Muscle layer of duodenum (tissue), 2 donors: Measurements from ENCODE around the gene NTSR1.

ENCODE experiments used
- H3K27ac ChIP-seq: one replicate; pipeline ENCODE4 v1.7.0; 2013; ENCODE audit warnings: mild to moderate bottlenecking, low read length
- H3K27me3 ChIP-seq: one replicate; pipeline ENCODE4 v1.7.0; 2013; ENCODE audit warnings: low read depth, mild to moderate bottlenecking, control low read depth, low read length
- H3K36me3 ChIP-seq, 2 donors: one replicate each; pipeline ENCODE4 v1.7.0; 2013; ENCODE audit warnings: low read length in 2 of 2, control low read depth in 1 of 2, mild to moderate bottlenecking in 1 of 2; ENCODE audit not compliant: insufficient read depth in 2 of 2, control insufficient read depth in 1 of 2
- H3K4me1 ChIP-seq, 2 donors: one replicate each; pipeline ENCODE4 v1.7.0; 2013; ENCODE audit warnings: low read length in 2 of 2, mild to moderate bottlenecking in 2 of 2, control low read depth in 1 of 2, moderate library complexity in 1 of 2; ENCODE audit not compliant: insufficient read depth in 2 of 2, control insufficient read depth in 1 of 2
- H3K4me3 ChIP-seq, 2 donors: one replicate each; pipeline ENCODE4 v1.7.0; 2013; ENCODE audit warnings: low read length in 2 of 2, low read depth in 1 of 2, mild to moderate bottlenecking in 1 of 2
- H3K9me3 ChIP-seq, 2 donors: one replicate each; pipeline ENCODE4 v1.7.0; 2013; ENCODE audit warnings: low read length in 2 of 2, control low read depth in 1 of 2, mild to moderate bottlenecking in 1 of 2; ENCODE audit not compliant: control insufficient read depth in 1 of 2
- donor health status: healthy.

The NTSR1 gene

DNA sequence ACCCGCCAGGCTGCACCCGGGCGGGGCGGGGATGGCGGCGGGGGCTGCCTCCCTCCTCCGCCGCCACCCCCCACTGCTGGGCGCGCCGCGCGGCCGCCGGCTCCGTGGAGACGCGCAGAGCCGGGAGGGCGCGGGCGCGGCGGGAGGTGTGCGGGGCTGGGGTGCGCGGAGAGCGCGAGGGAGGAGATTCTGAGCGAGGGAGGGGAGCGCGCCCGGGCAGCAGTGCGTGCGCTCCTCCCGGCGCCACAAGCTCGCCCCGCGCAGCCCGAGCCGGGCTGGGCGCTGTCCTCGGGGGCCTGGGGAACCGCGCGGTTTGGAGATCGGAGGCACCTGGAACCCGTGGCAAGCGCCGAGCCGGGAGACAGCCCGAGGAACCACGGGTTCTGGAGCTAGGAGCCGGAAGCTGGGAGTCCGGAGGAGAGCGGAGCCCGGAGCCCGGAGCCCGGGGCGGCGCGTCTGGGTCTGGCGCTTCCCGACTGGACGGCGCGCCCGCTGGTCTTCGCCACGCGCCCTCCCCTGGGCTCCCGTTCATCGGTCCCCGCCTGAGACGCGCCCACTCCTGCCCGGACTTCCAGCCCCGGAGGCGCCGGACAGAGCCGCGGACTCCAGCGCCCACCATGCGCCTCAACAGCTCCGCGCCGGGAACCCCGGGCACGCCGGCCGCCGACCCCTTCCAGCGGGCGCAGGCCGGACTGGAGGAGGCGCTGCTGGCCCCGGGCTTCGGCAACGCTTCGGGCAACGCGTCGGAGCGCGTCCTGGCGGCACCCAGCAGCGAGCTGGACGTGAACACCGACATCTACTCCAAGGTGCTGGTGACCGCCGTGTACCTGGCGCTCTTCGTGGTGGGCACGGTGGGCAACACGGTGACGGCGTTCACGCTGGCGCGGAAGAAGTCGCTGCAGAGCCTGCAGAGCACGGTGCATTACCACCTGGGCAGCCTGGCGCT, at the start of gene NTSR1:
TSS of gene NTSR1 (plus strand) at position 246 of the 946 bp plus-strand sequence. CDS start at position 618, 372 bp downstream.
- H3K4me3 ChIP-seq = peak within 1 kb of the TSS in 1 of 2 donors; percentile 47

DNA sequence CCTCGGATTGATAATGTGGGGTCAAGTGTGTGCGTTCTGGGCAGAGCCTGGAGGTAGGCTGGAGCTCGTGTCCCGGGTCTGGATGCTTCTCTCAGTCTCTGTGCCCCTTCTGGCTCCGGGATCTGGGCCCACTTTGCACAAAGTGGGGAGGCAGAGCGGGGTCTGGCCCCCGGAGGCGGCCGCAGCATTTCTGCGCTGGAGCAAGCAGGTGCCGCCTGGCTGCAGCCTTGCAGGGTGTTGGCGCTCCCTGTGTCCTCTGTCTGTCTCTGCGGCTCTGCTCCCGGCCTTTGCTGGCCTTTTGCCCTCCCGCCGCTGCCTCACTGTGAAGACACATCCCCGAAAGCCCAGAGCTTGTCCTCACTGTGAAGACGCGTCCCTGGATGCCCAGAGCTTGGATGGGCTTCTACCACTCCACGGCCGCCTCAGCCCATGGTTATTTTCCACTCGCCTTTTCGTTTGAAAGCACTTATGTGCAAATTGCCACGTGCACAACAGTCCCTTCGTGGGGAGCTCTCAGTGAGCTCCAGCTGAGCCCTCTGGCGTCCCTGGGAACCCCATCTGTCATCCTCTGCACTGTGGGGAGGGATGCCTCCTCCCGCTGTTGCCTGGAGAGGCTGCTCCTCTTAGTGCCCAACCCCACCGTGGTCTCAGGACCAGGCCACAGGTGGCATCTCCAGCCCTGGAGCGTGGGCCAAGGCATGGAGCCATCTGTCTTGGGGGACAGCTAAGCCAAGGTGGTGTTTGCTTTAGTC, 49.0 kb upstream of the NTSR1 start:
- Histone ChIP-seq H3K27ac (no peak overlapping the region), H3K9me3 (no peaks in the 10 kb centered on the region), H3K4me3 (no peak overlapping the region), H3K4me1 (no peaks in the 10 kb centered on the region), H3K36me3 (no peaks in the 10 kb centered on the region), H3K27me3 (no peaks in the 10 kb centered on the region)

More for the DNA sequence above, at the start of gene NTSR1:
- no peak within 1 kb of the TSS for H3K27ac ChIP-seq
- H3K9me3 ChIP-seq = no peaks in the 10 kb centered on the region
- no peaks in the 10 kb centered on the region for H3K36me3 ChIP-seq
- H3K4me1 ChIP-seq = peaks cover 0 to 39% of the 10 kb centered on the region in 2 donors
- peaks cover 27% of the 10 kb centered on the region for H3K27me3 ChIP-seq

DNA sequence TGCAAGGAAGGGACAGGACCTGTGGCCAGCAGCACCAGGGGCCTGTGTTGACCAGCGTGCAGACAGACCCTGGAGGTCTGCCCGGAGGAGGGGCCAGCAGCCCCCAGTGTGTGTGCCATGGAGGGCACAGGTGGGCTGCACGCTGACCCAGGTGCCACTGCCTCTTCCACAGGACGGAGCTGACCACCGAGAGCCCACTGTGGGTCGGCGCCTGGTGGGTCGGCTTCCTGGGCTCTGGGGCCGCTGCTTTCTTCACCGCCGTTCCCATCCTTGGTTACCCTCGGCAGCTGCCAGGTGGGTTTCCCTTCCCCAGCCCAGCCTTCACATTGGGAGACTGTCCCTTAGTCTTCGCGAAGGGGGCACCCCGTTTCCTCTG, 48.4 kb upstream of the NTSR1 start:
- Histone ChIP-seq H3K27ac (no peak overlapping the region), H3K36me3 (no peaks in the 10 kb centered on the region), H3K4me3 (no peak overlapping the region), H3K4me1 (no peaks in the 10 kb centered on the region), H3K9me3 (no peaks in the 10 kb centered on the region), H3K27me3 (no peaks in the 10 kb centered on the region)

DNA sequence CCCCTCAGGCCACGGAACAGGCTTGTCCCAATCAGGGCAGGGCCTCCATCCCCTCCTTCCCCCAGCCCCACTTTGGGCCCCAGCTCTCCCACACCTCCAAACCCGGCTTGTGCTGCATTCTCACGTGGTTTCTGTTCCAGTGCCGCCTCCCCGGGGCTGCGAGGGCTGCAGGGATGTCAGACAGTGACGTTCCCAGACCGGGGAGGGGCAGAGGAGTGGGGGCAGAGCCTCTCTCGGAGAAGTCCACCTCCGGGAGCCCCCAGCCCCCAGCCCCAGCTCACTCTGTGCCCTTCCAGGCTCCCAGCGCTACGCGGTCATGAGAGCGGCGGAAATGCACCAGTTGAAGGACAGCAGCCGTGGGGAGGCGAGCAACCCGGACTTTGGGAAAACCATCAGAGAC, 47.9 kb upstream of the NTSR1 start:
- no peaks in the 10 kb centered on the region for H3K9me3 ChIP-seq
- H3K27ac ChIP-seq = no peak overlapping the region
- H3K4me3 ChIP-seq = no peak overlapping the region
- H3K36me3 ChIP-seq = no peaks in the 10 kb centered on the region
- no peaks in the 10 kb centered on the region for H3K27me3 ChIP-seq
- H3K4me1 ChIP-seq = no peaks in the 10 kb centered on the region

DNA sequence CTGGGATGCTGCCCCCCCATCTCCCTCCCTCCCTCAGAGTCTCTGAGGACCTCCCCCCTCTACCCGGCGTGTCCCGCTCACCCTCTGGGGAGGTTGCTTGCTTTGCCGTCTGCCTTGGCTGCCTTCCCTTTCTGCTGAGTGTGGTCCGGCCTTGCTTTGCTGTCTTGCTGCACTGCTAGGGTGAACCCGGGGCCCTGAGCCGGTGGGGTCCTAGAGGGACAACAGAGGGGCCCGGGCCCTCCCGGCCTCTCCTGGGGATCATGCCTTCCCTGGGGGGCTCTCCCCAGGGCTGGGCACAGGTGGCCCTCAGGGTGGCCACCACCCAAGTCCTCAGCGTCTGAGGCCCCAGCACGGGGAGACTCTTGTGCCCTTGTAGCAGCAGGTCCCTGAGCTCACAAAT, 47.0 kb upstream of the NTSR1 start:
- H3K27ac ChIP-seq = no peak overlapping the region
- H3K4me3 ChIP-seq = no peak overlapping the region
- no peaks in the 10 kb centered on the region for H3K27me3 ChIP-seq
- H3K4me1 ChIP-seq = peaks cover 0 to 1% of the 10 kb centered on the region in 2 donors
- H3K9me3 ChIP-seq = no peaks in the 10 kb centered on the region
- H3K36me3 ChIP-seq = no peaks in the 10 kb centered on the region

DNA sequence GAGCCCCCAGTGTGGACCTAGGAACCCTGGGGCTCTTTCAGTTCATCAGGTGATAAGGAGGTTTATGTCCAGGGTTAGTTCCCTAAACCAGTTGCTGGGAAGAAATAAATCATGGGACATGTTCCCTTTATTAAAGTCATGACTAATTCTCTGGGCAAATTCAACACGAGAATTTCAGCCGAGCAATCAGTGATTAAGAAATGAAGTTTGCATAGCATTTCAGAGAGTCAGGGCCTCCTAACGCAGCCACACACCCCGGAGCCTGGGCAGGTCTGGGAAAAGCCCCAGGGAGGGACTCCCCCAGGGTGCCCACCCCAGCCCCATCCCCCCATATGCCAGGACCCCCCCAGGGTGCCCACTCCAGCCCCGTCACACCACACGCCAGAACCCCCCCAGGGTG, 46.2 kb upstream of the NTSR1 start:
- Histone ChIP-seq H3K36me3 (no peaks in the 10 kb centered on the region), H3K27ac (no peak overlapping the region)

DNA sequence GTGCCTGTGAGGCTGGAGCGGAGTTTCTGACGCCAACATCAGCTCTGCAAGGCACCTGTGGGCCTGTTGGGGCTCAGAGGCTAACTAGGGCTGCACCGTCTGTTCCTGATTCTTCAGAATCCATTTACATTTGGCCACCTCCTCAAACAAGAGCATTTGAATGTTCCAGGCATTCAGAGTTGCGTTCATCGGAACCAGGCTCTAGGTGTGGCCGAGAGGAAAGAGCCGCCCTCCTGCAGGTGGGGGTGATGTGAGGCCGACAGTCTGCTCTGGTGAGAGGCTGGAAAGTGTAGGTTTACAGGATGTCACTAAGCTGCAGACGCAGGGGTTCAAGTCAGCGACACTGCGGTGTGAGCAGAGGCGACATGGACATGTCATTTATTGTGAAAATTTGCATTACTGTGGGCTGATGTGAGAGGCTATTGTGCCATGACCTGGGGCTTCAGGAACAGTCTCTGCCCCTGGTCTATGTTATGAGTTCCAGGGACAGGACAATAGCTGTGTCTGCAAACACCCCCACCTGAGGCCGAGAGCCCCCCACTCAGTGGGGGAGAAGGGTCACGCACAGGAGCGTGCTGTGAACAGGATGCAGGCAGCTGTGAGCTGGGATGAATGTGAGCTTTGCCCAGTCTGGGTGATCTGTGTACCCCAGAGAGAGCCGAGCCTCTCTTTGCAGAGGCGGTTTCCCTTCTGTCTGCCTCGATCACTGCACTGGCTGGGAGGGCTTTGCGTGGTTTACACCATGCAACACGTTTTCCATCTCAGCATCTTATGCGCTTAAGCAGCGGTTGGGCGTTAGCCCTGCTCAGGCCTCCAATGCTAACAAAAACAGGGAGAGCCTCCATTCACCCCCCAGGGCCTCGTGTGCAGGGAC, 45.3 kb upstream of the NTSR1 start:
- Histone ChIP-seq H3K4me1 (peaks cover 0 to 11% of the 10 kb centered on the region in 2 donors), H3K4me3 (no peak overlapping the region), H3K27me3 (no peaks in the 10 kb centered on the region), H3K36me3 (no peaks in the 10 kb centered on the region), H3K9me3 (no peaks in the 10 kb centered on the region), H3K27ac (no peak overlapping the region)

More for the DNA sequence above, 46.2 kb upstream of the NTSR1 start:
- Histone ChIP-seq H3K4me3 (no peak overlapping the region), H3K9me3 (no peaks in the 10 kb centered on the region), H3K4me1 (peaks cover 0 to 9% of the 10 kb centered on the region in 2 donors), H3K27me3 (no peaks in the 10 kb centered on the region)

DNA sequence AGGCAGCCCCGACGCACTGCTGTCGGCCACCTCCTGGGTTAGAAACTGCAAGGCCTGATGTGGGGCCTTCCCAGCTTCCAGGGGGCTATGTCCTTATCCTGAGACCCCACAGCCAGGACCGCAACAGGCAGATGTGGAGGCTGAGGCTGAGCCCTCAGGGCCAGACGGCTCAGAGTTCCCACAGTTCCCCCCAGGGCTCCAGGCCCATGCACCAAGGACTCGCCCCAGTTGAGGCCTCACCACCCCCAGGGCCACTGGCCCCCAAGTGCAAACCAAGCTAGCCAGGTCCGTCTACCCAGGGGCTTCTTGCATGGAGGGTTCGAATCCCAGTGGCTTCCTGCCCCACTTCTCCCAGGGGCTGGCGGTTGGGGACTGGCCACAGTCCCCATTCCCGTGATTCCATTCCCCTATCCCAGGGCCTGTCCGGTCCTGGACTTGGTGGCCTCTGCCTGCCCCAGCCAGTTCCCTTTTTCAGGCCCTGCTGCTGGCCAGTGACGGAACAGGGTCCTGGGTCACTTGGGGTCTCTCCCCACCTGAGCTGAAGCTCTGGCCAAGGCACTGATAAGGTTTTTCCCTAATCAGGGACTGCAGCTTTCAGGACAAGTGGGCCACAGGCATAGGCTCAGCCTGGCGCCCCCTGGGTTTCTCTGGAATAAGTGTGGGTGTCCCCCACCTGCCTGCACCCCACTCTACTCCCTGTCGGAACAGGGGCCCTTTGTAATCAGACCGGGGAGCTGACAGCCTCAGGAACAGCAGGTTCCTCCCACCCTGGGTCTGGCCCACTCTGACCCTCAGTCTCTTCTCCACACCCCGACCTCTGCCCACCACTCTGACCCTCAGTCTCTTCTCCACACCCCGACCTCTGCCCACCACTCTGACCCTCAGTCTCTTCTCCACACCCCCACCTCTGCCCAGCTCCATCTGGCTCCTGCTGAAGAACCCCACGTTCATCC, 44.3 kb upstream of the NTSR1 start:
- peaks cover 0 to 11% of the 10 kb centered on the region in 2 donors for H3K4me1 ChIP-seq

DNA sequence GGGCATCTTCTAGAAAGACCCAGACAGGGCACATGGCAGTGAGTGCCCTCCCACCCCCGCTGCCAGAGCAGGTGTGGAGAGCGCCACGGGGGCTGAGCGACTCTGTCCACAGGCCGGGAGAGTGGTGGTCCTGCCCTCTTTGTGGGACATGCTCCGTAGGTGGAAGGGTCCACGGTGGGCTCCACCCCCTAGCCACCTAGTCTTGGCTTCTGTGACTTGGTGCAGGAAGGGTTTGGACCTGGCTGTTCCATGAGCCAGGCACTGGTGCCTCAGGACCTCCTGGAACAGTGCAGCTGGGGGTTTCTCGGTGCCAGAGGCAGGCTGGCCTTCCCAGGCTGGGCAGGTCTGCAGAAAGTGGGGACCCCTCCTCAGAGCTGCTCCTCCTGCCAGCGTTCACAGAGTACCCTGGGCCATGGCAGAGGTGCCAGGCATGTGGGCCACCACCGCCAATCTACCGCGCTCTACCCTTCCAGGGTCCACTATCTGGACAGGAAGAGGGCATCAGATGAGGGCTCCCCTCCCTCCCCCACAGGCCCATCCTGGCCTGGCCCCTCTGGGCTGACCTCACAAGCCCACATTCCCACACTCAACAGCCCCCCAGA, 43.4 kb upstream of the NTSR1 start:
- Histone ChIP-seq H3K36me3 (no peaks in the 10 kb centered on the region), H3K4me1 (peaks cover 0 to 11% of the 10 kb centered on the region in 2 donors), H3K9me3 (no peaks in the 10 kb centered on the region), H3K27ac (no peak overlapping the region), H3K27me3 (no peaks in the 10 kb centered on the region), H3K4me3 (no peak overlapping the region)

More for the DNA sequence above, 44.3 kb upstream of the NTSR1 start:
- Histone ChIP-seq H3K27me3 (no peaks in the 10 kb centered on the region), H3K27ac (no peak overlapping the region), H3K36me3 (no peaks in the 10 kb centered on the region), H3K9me3 (no peaks in the 10 kb centered on the region), H3K4me3 (no peak overlapping the region)
